ENCODE measurements around the gene TMOD1.

TMOD1 gene

GRCh38 chr9:97510797-97511654 is 9.6 kb downstream of the TMOD1 start:
- TF ChIP-seq REST (IDR thresholded peaks at IDR 0.05; ENCODE audit: insufficient read depth in 1 of 2, low read depth in 2 of 2, low read length in 2 of 2) (no peak), FOXP2 (optimal IDR thresholded peaks at IDR 0.05; ENCODE audit: borderline replicate concordance, extremely low read depth, extremely low read length, insufficient read depth) (no peak), TAF1 (IDR thresholded peaks at IDR 0.05; ENCODE audit: borderline replicate concordance, insufficient read depth, low read length) (no peak), SIN3A (IDR thresholded peaks at IDR 0.05; ENCODE audit: borderline replicate concordance, insufficient read depth, low read length) (no peak), POLR2AphosphoS5 (IDR thresholded peaks at IDR 0.05; ENCODE audit: low read depth, low read length) (no peak)

GRCh38 chr9:97511655-97512427 is 10.4 kb downstream of the TMOD1 start:
- TF ChIP-seq FOXP2 (optimal IDR thresholded peaks at IDR 0.05; ENCODE audit: borderline replicate concordance, extremely low read depth, extremely low read length, insufficient read depth) = no peak
- TF ChIP-seq POLR2AphosphoS5 (IDR thresholded peaks at IDR 0.05; ENCODE audit: low read depth, low read length) = no peak
- no peak for TF ChIP-seq TAF1 (IDR thresholded peaks at IDR 0.05; ENCODE audit: borderline replicate concordance, insufficient read depth, low read length)
- no peak for TF ChIP-seq SIN3A (IDR thresholded peaks at IDR 0.05; ENCODE audit: borderline replicate concordance, insufficient read depth, low read length)
- no peak for TF ChIP-seq REST (IDR thresholded peaks at IDR 0.05; ENCODE audit: insufficient read depth in 1 of 2, low read depth in 2 of 2, low read length in 2 of 2)

GRCh38 chr9:97512966-97513560 is 11.6 kb downstream of the TMOD1 start:
- no peak for TF ChIP-seq SIN3A (IDR thresholded peaks at IDR 0.05; ENCODE audit: borderline replicate concordance, insufficient read depth, low read length)
- TF ChIP-seq FOXP2 (optimal IDR thresholded peaks at IDR 0.05; ENCODE audit: borderline replicate concordance, extremely low read depth, extremely low read length, insufficient read depth) = no peak
- no peak for TF ChIP-seq TAF1 (IDR thresholded peaks at IDR 0.05; ENCODE audit: borderline replicate concordance, insufficient read depth, low read length)
- TF ChIP-seq REST (IDR thresholded peaks at IDR 0.05; ENCODE audit: insufficient read depth in 1 of 2, low read depth in 2 of 2, low read length in 2 of 2) = no peak
- no peak for TF ChIP-seq POLR2AphosphoS5 (IDR thresholded peaks at IDR 0.05; ENCODE audit: low read depth, low read length)

GRCh38 chr9:97514531-97514930 is 13.1 kb downstream of the TMOD1 start:
- TF ChIP-seq POLR2AphosphoS5 (IDR thresholded peaks at IDR 0.05; ENCODE audit: low read depth, low read length) (no peak), SIN3A (IDR thresholded peaks at IDR 0.05; ENCODE audit: borderline replicate concordance, insufficient read depth, low read length) (no peak), FOXP2 (optimal IDR thresholded peaks at IDR 0.05; ENCODE audit: borderline replicate concordance, extremely low read depth, extremely low read length, insufficient read depth) (no peak), REST (IDR thresholded peaks at IDR 0.05; ENCODE audit: insufficient read depth in 1 of 2, low read depth in 2 of 2, low read length in 2 of 2) (no peak), TAF1 (IDR thresholded peaks at IDR 0.05; ENCODE audit: borderline replicate concordance, insufficient read depth, low read length) (no peak)

All from PFSK-1 (cell line).